ENCODE measurements around the gene CDH8.
"Not testable (repeated sequence)": the region's sequence is repeated elsewhere in the genome, so short reads cannot be mapped to it uniquely, and the experiment has no call there.

Gene CDH8

DNA sequence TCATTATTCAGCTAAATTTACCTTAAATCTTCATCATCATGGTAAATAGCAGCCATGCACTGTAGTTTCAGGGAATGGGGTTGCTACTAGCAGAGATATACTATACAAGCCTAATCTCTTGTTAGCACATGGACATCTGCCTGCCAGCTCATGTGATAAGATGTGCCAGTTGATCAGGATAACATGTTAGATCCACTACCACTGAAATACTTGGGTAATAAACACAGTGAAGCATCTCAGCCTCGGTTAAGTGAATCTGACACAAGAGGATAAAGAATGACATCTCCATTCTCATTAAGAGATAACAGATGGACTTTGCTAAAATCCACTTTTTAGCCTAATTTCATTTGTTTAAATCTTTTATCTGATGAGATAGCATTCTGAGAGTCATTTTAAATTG, 256.1 kb downstream of the CDH8 start:
- DNase-seq (ENCODE audit: low spot score): no peak

- DNase-seq (ENCODE audit: low spot score): no peak
Measured at GRCh38 chr16:61770301-61770700, 265.9 kb downstream of the CDH8 start.

GRCh38 chr16:61763991-61764390, 272.2 kb downstream of the CDH8 start:
- DNase-seq (ENCODE audit: low spot score): no peak

GRCh38 chr16:61763013-61763412, 273.2 kb downstream of the CDH8 start:
- no peak for DNase-seq (ENCODE audit: low spot score)

GRCh38 chr16:61730997-61731396, 305.2 kb downstream of the CDH8 start:
- DNase-seq (ENCODE audit: low spot score): no peak

GRCh38 chr16:61726701-61727100, 309.5 kb downstream of the CDH8 start:
- DNase-seq (ENCODE audit: low spot score): no peak

- no peak for DNase-seq (ENCODE audit: low spot score)
Measured at GRCh38 chr16:61726125-61726524, 310.1 kb downstream of the CDH8 start.

DNA sequence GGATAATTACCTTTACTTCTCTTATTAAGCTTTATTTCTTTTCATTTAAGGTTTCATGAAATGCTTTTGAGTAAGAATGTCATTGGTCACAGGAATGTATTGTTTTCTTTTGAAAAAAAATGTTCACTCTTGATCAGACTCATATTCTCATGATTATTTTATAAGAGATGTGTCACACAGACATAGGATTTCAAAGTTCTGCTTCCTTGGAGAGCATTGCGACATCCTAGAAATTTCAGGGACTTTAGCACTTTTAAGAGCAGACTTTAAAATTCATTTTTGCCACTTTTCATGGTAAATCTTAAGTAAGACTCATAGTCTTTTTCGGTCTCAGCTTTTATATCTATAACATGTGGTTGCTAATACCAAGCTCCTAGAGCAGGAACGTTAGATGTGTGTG, 314.7 kb downstream of the CDH8 start:
- DNase-seq (ENCODE audit: low spot score): no peak

DNA sequence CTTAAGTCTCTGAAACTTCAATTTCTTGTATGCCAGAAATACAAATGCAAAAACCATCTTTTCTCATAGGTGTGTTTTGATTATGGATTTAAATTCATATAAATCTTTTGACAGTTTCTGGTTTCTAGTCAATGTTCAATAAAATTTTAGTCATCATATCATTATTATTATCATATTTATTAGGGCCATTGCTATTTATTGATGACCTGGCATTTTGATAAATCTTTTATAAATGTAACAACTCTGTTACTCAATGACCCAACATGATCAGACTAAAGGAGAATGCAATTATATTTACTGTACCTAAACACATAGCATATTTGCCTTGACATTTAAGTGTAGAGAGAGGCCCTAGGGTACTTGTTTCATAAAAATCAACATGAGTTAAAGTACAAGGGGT, 320.8 kb downstream of the CDH8 start:
- DNase-seq (ENCODE audit: low spot score): no peak

DNA sequence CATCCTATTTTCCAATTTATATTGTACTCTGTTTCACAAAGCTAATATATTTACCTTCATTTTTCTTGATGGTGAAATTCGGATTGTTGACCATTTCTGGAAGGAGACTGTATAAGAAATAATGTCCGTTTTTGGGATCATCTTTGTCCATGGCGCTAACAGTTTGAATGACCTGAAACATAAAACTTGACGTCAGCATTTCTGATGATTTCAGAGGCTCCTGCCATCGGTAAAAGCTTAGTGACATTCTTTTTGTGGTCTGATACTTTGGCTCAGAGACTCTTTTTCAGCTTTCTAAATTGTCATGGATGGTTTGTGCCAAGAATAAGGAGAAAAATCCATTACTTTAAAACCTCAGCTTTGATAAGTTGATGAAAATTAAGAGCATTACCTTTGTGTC, 322.5 kb downstream of the CDH8 start:
- DNase-seq (ENCODE audit: low spot score): no peak

- DNase-seq (ENCODE audit: low spot score): not testable (repeated sequence)
Measured at GRCh38 chr16:61699640-61700039, 336.6 kb downstream of the CDH8 start.

DNA sequence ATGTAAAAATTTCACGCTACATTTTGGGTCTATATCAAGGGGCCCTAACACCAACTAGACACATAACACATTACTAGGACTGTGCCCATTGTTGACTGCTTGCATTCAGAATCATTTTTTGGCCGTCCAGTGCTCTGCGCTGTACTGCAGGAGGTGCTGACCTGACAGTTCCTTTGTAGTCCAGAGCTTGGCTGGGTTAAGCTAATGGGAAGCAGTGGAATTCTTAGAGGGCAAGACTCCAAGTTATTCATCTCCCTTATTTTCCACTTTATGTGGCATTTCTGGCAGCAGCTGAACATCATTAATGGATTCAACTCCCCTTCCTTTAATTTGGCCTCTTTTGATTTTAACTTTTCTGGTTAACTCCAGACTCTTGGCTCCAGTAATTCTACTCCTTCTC, 351.7 kb downstream of the CDH8 start:
- no peak for DNase-seq (ENCODE audit: low spot score)

GRCh38 chr16:61681673-61682072, 354.6 kb downstream of the CDH8 start:
- DNase-seq (ENCODE audit: low spot score): no peak

DNA sequence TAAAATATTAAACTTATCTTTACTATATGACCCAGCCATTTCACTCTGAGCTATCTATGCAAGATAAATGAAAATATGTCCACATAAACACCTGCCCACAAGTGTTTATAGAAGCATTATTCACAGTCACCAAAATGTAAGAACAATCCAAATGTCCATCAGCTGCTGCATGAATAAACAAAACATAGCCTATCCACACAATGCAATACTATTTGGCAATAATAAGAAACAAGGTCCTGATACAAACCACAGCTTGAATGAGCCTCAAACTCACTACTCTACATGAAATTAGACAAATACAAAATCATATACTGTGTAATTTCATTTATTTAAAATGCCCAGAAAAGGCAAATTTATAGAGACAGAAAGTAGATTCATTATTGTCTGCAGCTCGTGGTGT, 355.1 kb downstream of the CDH8 start:
- DNase-seq (ENCODE audit: low spot score): no peak

- no peak for DNase-seq (ENCODE audit: low spot score)
Measured at GRCh38 chr16:61678182-61678581, 358.1 kb downstream of the CDH8 start.

DNA sequence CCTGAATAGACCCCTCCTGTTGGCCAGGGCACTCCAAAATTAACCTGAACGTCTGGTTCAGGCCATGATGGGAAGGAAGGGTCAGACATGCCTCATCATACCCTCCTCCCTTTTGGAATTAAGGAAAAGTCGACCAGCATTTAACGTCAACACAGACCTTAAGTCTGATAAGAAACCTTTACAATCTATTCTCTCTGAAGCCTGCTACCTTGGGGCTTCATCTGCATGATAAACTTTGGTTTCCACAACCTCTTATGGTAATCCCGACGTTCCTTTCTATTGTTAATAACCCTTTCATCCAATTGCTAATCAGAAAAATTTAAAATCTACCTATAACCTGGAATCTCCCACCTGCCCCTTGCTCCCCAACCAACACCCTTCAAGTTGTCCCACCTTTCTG, 358.5 kb downstream of the CDH8 start:
- no peak for DNase-seq (ENCODE audit: low spot score)

DNA sequence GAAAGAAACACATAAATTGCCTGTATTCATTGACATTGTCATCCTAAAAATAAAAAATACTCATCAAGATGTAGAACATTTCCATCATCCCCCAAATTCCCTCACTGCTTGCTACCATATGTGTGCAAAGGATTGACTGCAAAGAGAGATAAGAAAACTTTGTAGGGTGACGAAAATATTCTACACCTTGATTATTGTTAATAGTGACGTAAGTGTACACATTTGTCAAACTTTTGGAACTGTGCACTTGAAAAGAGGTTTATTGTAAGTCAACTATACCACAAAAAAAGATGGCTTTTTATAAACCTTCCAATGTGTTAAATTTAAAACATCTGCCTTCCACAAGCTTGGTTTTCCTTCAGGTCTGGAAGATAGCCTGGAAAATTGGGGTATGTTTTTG, 359.5 kb downstream of the CDH8 start:
- no peak for DNase-seq (ENCODE audit: low spot score)

GRCh38 chr16:61671161-61671560, 365.1 kb downstream of the CDH8 start:
- no peak for DNase-seq (ENCODE audit: low spot score)

- DNase-seq (ENCODE audit: low spot score): no peak
Measured at GRCh38 chr16:61665512-61665911, 370.7 kb downstream of the CDH8 start.

- DNase-seq (ENCODE audit: low spot score): no peak
Measured at GRCh38 chr16:61659936-61660335, 376.3 kb downstream of the CDH8 start.

DNA sequence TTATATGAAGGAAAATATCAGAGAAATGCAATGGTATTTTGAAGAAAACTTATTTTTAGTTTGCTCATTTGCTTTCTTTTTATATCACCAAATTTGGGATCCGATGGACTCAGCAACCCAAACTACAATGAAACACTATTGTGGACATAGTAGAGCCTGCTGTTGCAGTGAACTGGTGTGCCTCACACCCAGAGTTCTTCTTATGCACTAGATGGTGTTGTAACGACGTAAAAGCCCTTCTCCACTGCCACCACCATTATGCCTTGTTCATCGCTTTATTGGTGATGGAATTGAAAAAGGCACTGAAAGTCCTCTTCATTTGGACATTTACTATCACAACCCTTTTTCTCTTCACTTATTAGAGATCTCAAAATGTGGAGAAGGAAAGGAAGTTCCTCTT, 381.3 kb downstream of the CDH8 start:
- no peak for DNase-seq (ENCODE audit: low spot score)

GRCh38 chr16:61653544-61653943, 382.7 kb downstream of the CDH8 start:
- DNase-seq (ENCODE audit: low spot score): no peak

- no peak for DNase-seq (ENCODE audit: low spot score)
Measured at GRCh38 chr16:61645561-61645960, 390.7 kb downstream of the CDH8 start.

DNA sequence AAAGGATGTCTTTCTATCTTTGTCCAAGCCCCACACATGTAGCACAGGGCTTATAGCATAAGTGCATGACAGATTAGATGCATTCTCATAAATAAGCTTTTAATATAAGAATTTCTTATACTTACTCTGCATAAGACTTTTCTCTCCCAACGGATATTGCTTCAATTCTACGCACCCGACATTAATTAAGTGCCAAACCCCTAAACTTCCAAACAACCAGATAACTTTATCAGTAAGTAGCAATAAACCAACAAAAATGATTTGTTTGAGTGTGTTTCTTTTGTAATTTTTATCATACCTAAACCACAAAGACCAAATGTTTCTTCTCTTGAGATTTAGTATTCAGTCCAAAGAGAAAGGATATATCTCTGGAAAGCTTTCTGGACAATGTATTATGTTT, 391.5 kb downstream of the CDH8 start:
- no peak for DNase-seq (ENCODE audit: low spot score)

DNA sequence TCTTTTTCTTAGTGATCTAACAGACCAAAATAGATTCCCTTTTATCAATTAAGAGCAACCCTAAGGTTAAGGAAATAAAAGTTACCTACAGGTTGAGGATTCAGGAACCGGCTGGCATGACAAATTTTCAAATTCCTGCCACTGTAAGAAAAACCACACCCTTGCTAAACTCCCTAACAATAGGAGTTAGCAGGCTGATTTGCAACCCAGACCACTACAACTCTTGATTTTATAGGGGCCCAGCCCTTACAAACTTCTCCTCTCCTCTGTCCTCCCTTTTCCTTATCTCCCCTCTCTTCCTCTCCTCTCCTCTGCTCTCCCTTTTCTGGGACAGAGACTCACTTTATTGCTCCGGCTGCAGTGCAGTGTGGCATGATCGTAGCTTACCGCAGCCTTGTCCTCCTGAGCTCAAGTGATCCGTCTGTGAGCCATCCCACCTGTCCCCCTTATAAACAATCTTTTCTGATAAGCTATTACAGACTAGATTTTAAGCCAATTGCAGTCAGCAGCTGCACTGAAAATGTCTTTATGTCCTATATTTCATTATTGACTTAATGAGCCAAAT, 418.9 kb downstream of the CDH8 start:
- no peak for DNase-seq (ENCODE audit: low spot score)
